K562 treated with DMSO at 1 percent for 48 hours (cell line): Measurements from ENCODE around the gene ADGRG6. TPM values are rescaled to one million over a fixed set of nuclear protein-coding genes. Genes with fewer than 3 reads are reported as not detected.

Experiments
- total RNA-seq: library from RNA; unstranded; fragments of 300-600 nt; gene quantifications from 2 replicates; pipeline ENCODE4 v1.2.3, GENCODE V29; 2022; ENCODE audit warnings: low replicate concordance; ENCODE audit errors: extremely low read depth

ADGRG6 gene
- total RNA-seq: not detected in 2 replicates

GRCh38 chr6:142301651-142302391, at the start of gene ADGRG6:
Gene ADGRG6, plus strand, starts transcription at chr6:142302007. Its CDS starts 323 bp downstream, at chr6:142302330.

Other genes starting within 250 kb of the ADGRG6 start
- gene GJE1, start 169.1 kb upstream of the ADGRG6 start, total RNA-seq: not detected in 2 replicates
- not detected in 2 replicates for gene NMBR, start 154.9 kb upstream of the ADGRG6 start, total RNA-seq
- gene VTA1, start 154.7 kb upstream of the ADGRG6 start, total RNA-seq: not detected in 2 replicates